Measurements from ENCODE around the gene SPATA33. TPM values are rescaled to one million over a fixed set of nuclear protein-coding genes. Genes with fewer than 3 reads are reported as not detected.

SPATA33 gene
- total RNA-seq, 1 experiment from 2014 or later: 7.2 TPM

- intact Hi-C loops (cut with micrococcal nuclease): no loop called here
- ChIA-PET CTCF (interaction anchor here (0.6 to 0.8 kb wide), 2 partner anchors 23 to 132 kb away, joined by 3 to 5 read pairs; no protein-coding TSS in a partner anchor), POLR2A (interaction anchor here (0.6 kb wide), 1 partner anchor 80 kb away, joined by 3 read pairs; no protein-coding TSS in a partner anchor)
- no peaks in the 10 kb centered on the region for H3K9me3 Mint-ChIP-seq (ENCODE audit: unreplicated experiment)
- H3K36me3 Mint-ChIP-seq (ENCODE audit: insufficient read depth, unreplicated experiment): no peaks in the 10 kb centered on the region
- no peak overlapping the region for H3K27ac Mint-ChIP-seq (ENCODE audit: low read depth, unreplicated experiment)
- BruUV-seq (replicated peaks): no TSS peak
- no peak overlapping the region for H3K4me3 Mint-ChIP-seq (ENCODE audit: unreplicated experiment)
- H3K27me3 Mint-ChIP-seq (ENCODE audit: insufficient read depth, unreplicated experiment): no peaks in the 10 kb centered on the region
- TF ChIP-seq, protein P1, sequence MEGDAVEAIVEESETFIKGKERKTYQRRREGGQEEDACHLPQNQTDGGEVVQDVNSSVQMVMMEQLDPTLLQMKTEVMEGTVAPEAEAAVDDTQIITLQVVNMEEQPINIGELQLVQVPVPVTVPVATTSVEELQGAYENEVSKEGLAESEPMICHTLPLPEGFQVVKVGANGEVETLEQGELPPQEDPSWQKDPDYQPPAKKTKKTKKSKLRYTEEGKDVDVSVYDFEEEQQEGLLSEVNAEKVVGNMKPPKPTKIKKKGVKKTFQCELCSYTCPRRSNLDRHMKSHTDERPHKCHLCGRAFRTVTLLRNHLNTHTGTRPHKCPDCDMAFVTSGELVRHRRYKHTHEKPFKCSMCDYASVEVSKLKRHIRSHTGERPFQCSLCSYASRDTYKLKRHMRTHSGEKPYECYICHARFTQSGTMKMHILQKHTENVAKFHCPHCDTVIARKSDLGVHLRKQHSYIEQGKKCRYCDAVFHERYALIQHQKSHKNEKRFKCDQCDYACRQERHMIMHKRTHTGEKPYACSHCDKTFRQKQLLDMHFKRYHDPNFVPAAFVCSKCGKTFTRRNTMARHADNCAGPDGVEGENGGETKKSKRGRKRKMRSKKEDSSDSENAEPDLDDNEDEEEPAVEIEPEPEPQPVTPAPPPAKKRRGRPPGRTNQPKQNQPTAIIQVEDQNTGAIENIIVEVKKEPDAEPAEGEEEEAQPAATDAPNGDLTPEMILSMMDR (IDR thresholded peaks at IDR 0.05; ENCODE audit: unreplicated experiment): no peak
- no peak for DNase-seq (ENCODE audit: unreplicated experiment)
- peaks cover 14% of the 10 kb centered on the region for H3K4me1 Mint-ChIP-seq (ENCODE audit: insufficient read depth, unreplicated experiment)
These were observed 20.3 kb upstream of the SPATA33 start for GRCh38 chr16:89637379-89637778.

DNA sequence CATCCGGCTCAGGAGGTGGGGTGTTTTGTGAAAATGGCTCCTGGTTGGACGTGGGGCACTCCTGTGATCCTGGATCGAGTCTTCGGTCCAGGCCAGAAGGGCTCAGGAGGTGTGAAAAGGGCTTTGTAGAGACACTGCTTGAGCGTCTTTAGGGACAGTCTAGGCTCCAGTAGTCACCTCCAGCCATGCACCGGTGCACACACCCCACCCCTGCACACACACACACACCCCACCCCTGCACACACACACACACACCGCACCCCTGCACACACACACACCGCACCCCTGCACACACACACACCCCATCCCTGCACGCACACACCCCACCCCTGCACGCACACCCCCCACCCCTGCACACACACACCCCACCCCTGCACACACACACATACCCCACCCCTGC is 19.2 kb upstream of the SPATA33 start:
- H3K27me3 Mint-ChIP-seq (ENCODE audit: insufficient read depth, unreplicated experiment): no peaks in the 10 kb centered on the region
- DNase-seq (ENCODE audit: unreplicated experiment): no peak
- H3K9me3 Mint-ChIP-seq (ENCODE audit: unreplicated experiment): no peaks in the 10 kb centered on the region
- no TSS peak for BruUV-seq (replicated peaks)
- ChIA-PET CTCF (interaction anchor here (0.6 kb wide), 1 partner anchor 37 kb away, joined by 3 read pairs; no protein-coding TSS in a partner anchor), POLR2A (no interaction called here)
- peaks cover 10% of the 10 kb centered on the region for H3K4me1 Mint-ChIP-seq (ENCODE audit: insufficient read depth, unreplicated experiment)
- TF ChIP-seq, protein P1 (IDR thresholded peaks at IDR 0.05; ENCODE audit: unreplicated experiment): no peak
- H3K27ac Mint-ChIP-seq (ENCODE audit: low read depth, unreplicated experiment): no peak overlapping the region
- intact Hi-C loops (cut with micrococcal nuclease): no loop called here
- H3K36me3 Mint-ChIP-seq (ENCODE audit: insufficient read depth, unreplicated experiment): no peaks in the 10 kb centered on the region
- H3K4me3 Mint-ChIP-seq (ENCODE audit: unreplicated experiment): no peak overlapping the region

DNA sequence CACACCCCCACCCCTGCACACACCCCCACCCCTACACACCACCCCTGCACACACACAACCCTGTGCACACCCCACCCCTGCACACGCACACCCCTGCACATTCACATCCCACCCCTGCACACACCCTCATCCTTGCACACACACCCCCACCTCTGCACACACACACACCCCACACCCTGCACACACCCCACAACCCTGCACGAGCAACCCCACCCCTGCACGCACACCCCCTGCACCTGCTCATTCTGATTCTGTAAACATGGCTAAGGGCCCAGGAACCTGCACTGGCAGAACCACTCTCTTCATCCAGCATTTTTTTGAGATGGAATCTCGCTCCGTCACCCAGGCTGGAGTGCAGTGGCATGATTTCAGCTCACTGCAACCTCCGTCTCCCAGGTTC is 18.3 kb upstream of the SPATA33 start:
- POLR2A ChIA-PET: no interaction called here
- H3K4me1 Mint-ChIP-seq (ENCODE audit: insufficient read depth, unreplicated experiment): peaks cover 8% of the 10 kb centered on the region
- H3K27ac Mint-ChIP-seq (ENCODE audit: low read depth, unreplicated experiment): no peak overlapping the region

GRCh38 chr16:89641458-89642119 is 16.0 kb upstream of the SPATA33 start:
- Mint-ChIP-seq H3K36me3 (ENCODE audit: insufficient read depth, unreplicated experiment) (peaks cover 18% of the 10 kb centered on the region), H3K4me1 (ENCODE audit: insufficient read depth, unreplicated experiment) (peaks cover 8% of the 10 kb centered on the region), H3K9me3 (ENCODE audit: unreplicated experiment) (no peaks in the 10 kb centered on the region), H3K27ac (ENCODE audit: low read depth, unreplicated experiment) (no peak overlapping the region), H3K4me3 (ENCODE audit: unreplicated experiment) (no peak overlapping the region), H3K27me3 (ENCODE audit: insufficient read depth, unreplicated experiment) (no peaks in the 10 kb centered on the region)
- no peak for DNase-seq (ENCODE audit: unreplicated experiment)
- CTCF ChIA-PET: interaction anchor here (0.6 to 4.7 kb wide), 26 partner anchors 8 to 531 kb away, joined by 3 to 27 read pairs (median 4); partner anchors contain the start of genes CPNE7, DPEP1 and ZNF778
- no TSS peak for BruUV-seq (replicated peaks)
- intact Hi-C loops (cut with micrococcal nuclease): loop anchor here (1.0 to 2.0 kb wide), 4 partner anchors 26 to 67 kb away; no protein-coding TSS in a partner anchor
- TF ChIP-seq, protein P1 (IDR thresholded peaks at IDR 0.05; ENCODE audit: unreplicated experiment): no peak
- POLR2A ChIA-PET: interaction anchor here (1.2 to 1.6 kb wide), 6 partner anchors 17 to 133 kb away, joined by 3 to 5 read pairs (median 4); partner anchors contain the start of gene SPG7

More for the DNA sequence above, 18.3 kb upstream of the SPATA33 start:
- CTCF ChIA-PET: interaction anchor here (0.6 to 4.7 kb wide), 3 partner anchors 24 to 135 kb away, joined by 3 to 27 read pairs (median 4); no protein-coding TSS in a partner anchor
- no peaks in the 10 kb centered on the region for H3K27me3 Mint-ChIP-seq (ENCODE audit: insufficient read depth, unreplicated experiment)
- TF ChIP-seq, protein P1 (IDR thresholded peaks at IDR 0.05; ENCODE audit: unreplicated experiment): no peak
- H3K9me3 Mint-ChIP-seq (ENCODE audit: unreplicated experiment): no peaks in the 10 kb centered on the region
- H3K4me3 Mint-ChIP-seq (ENCODE audit: unreplicated experiment): no peak overlapping the region
- no TSS peak for BruUV-seq (replicated peaks)
- no peak for DNase-seq (ENCODE audit: unreplicated experiment)
- no peaks in the 10 kb centered on the region for H3K36me3 Mint-ChIP-seq (ENCODE audit: insufficient read depth, unreplicated experiment)
- intact Hi-C loops (cut with micrococcal nuclease): no loop called here
